Endothelial cell of umbilical vein (primary cell): ENCODE measurements around the gene CCDC97.

ENCODE experiments used
- CTCF ChIP-seq, 2 donors: IDR thresholded peaks; 1 replicate in 1 of 2; 2 replicates in 1 of 2; pipeline ENCODE4 v1.5.1; 2011; ENCODE audit warnings: low read length in 2 of 2, mild to moderate bottlenecking in 2 of 2, moderate library complexity in 2 of 2, control low read depth in 1 of 2, inconsistent platforms in 1 of 2, low read depth in 1 of 2; ENCODE audit not compliant: insufficient read depth in 1 of 2; ENCODE audit errors: extremely low read depth in 1 of 2
- EZH2 ChIP-seq: IDR thresholded peaks from 2 replicates; pipeline ENCODE4 v1.6.1; 2012; ENCODE audit warnings: borderline replicate concordance, low read depth, mild to moderate bottlenecking, moderate library complexity, low read length, inconsistent platforms; ENCODE audit not compliant: severe bottlenecking
- FOS ChIP-seq: IDR thresholded peaks from 2 replicates; pipeline ENCODE4 v1.6.1; 2011; ENCODE audit warnings: mild to moderate bottlenecking, low read length, moderate library complexity, borderline replicate concordance; ENCODE audit not compliant: insufficient read depth
- GATA2 ChIP-seq: IDR thresholded peaks from 2 replicates; pipeline ENCODE4 v1.7.0; 2011; ENCODE audit warnings: low read depth, mild to moderate bottlenecking, moderate library complexity, mixed read lengths, low read length; ENCODE audit not compliant: insufficient read length, insufficient read depth
- JUN ChIP-seq: IDR thresholded peaks from 2 replicates; pipeline ENCODE4 v1.6.1; 2011; ENCODE audit warnings: borderline replicate concordance, low read depth; ENCODE audit not compliant: insufficient read length, insufficient read depth
- POLR2A ChIP-seq: IDR thresholded peaks from 2 replicates; pipeline ENCODE4 v1.6.1; 2012; ENCODE audit warnings: low read depth, mild to moderate bottlenecking, control low read depth, low read length
- POLR2AphosphoS5 ChIP-seq: IDR thresholded peaks from 2 replicates; pipeline ENCODE4 v1.6.1; 2012; ENCODE audit warnings: low read depth, mild to moderate bottlenecking, control low read depth, low read length, moderate library complexity; ENCODE audit not compliant: insufficient read depth
- TF ChIP-seq, protein P1 (sequence below): IDR thresholded peaks from 2 replicates; pipeline ENCODE4 v1.6.1; 2011; ENCODE audit not compliant: insufficient read depth, insufficient read length

- TF ChIP-seq JUN (no peak), POLR2A (no peak), POLR2AphosphoS5 (no peak), CTCF (IDR thresholded peaks at IDR 0.05; ENCODE audit: extremely low read depth in 1 of 2, insufficient read depth in 1 of 2, low read depth in 1 of 2, low read length in 2 of 2) (no peak), GATA2 (no peak), EZH2 (no peak), FOS (no peak)
- TF ChIP-seq, protein P1, sequence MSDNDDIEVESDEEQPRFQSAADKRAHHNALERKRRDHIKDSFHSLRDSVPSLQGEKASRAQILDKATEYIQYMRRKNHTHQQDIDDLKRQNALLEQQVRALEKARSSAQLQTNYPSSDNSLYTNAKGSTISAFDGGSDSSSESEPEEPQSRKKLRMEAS = no peak
Observed at GRCh38 chr19:41304706-41305483, 5.1 kb upstream of the CCDC97 start.
